H9 (cell line): ENCODE measurements around the gene CD151. TPM values are rescaled to one million over a fixed set of nuclear protein-coding genes. Genes with fewer than 3 reads are reported as not detected.

ENCODE experiments used
- DNase-seq: peaks from one replicate; pipeline ENCODE4 v3.0.0-alpha.2; 2017
- H2AFZ ChIP-seq: one replicate; pipeline ENCODE4 v1.6.1; 2013; ENCODE audit warnings: mild to moderate bottlenecking, low read length, control low read depth, moderate library complexity
- H2AK5ac ChIP-seq: 2 replicates; pipeline ENCODE4 v1.6.1; 2013; ENCODE audit warnings: low read length, control low read depth, mixed read lengths; ENCODE audit not compliant: insufficient read length
- H2BK120ac ChIP-seq: one replicate; pipeline ENCODE4 v1.6.1; 2013; ENCODE audit warnings: low read depth, mild to moderate bottlenecking, low read length, control low read depth, inconsistent platforms; ENCODE audit not compliant: poor library complexity, severe bottlenecking
- H2BK12ac ChIP-seq: 2 replicates; pipeline ENCODE4 v1.6.1; 2013; ENCODE audit warnings: low read length, control low read depth, mixed read lengths, low read depth; ENCODE audit not compliant: insufficient read length
- H2BK15ac ChIP-seq: 2 replicates; pipeline ENCODE4 v1.6.1; 2013; ENCODE audit warnings: low read depth, low read length, control low read depth
- H2BK20ac ChIP-seq: one replicate; pipeline ENCODE4 v1.6.1; 2013; ENCODE audit warnings: low read depth, mild to moderate bottlenecking, low read length, control low read depth, inconsistent platforms; ENCODE audit not compliant: poor library complexity, severe bottlenecking
- H2BK5ac ChIP-seq: 2 replicates; pipeline ENCODE4 v1.6.1; 2013; ENCODE audit warnings: low read length, control low read depth, mixed read lengths; ENCODE audit not compliant: insufficient read length
- H3K14ac ChIP-seq: 2 replicates; pipeline ENCODE4 v1.6.1; 2013; ENCODE audit warnings: low read length, control low read depth; ENCODE audit not compliant: insufficient read depth
- H3K18ac ChIP-seq: 2 replicates; pipeline ENCODE4 v1.6.1; 2013; ENCODE audit warnings: low read depth, mild to moderate bottlenecking, mixed read lengths, low read length, control low read depth; ENCODE audit not compliant: insufficient read length
- H3K23ac ChIP-seq: 2 replicates; pipeline ENCODE4 v1.6.1; 2013; ENCODE audit warnings: low read length, control low read depth, mixed read lengths, low read depth; ENCODE audit not compliant: insufficient read length
- H3K23me2 ChIP-seq: 2 replicates; pipeline ENCODE4 v1.6.1; 2013; ENCODE audit warnings: low read depth, mild to moderate bottlenecking, mixed read lengths, low read length, control low read depth; ENCODE audit not compliant: insufficient read length, poor library complexity, severe bottlenecking
- H3K27ac ChIP-seq: 2 replicates; pipeline ENCODE4 v1.5.1; 2013; ENCODE audit warnings: low read length, control low read depth, mixed read lengths, low read depth; ENCODE audit not compliant: insufficient read length
- H3K27me3 ChIP-seq: 2 replicates; pipeline ENCODE4 v1.6.1; 2013; ENCODE audit warnings: low read length, control low read depth, inconsistent platforms; ENCODE audit not compliant: insufficient read depth
- H3K4ac ChIP-seq: 2 replicates; pipeline ENCODE4 v1.6.1; 2013; ENCODE audit warnings: low read depth, mild to moderate bottlenecking, control low read depth, inconsistent platforms, low read length, moderate library complexity
- H3K4me1 ChIP-seq: 2 replicates; pipeline ENCODE4 v1.6.1; 2013; ENCODE audit warnings: low read length, control low read depth, inconsistent platforms; ENCODE audit not compliant: insufficient read depth
- H3K4me2 ChIP-seq: 2 replicates; pipeline ENCODE4 v1.6.1; 2013; ENCODE audit warnings: low read length, control low read depth, mixed read lengths; ENCODE audit not compliant: insufficient read length, insufficient read depth
- H3K56ac ChIP-seq: 2 replicates; pipeline ENCODE4 v1.6.1; 2013; ENCODE audit warnings: low read depth, mild to moderate bottlenecking, mixed read lengths, low read length, control low read depth; ENCODE audit not compliant: insufficient read length
- H3K79me1 ChIP-seq: 2 replicates; pipeline ENCODE4 v1.6.1; 2013; ENCODE audit warnings: low read depth, mild to moderate bottlenecking, moderate library complexity, low read length, control low read depth, inconsistent platforms; ENCODE audit not compliant: insufficient read depth, poor library complexity, severe bottlenecking
- H3K79me2 ChIP-seq: 2 replicates; pipeline ENCODE4 v1.6.1; 2013; ENCODE audit warnings: low read length, control low read depth, inconsistent platforms; ENCODE audit not compliant: insufficient read depth
- H3K9ac ChIP-seq: 2 replicates; pipeline ENCODE4 v1.6.1; 2013; ENCODE audit warnings: low read length, control low read depth, mixed read lengths; ENCODE audit not compliant: insufficient read length; ENCODE audit errors: extremely low read depth
- H3K9me3 ChIP-seq: one replicate; pipeline ENCODE4 v1.6.1; 2013; ENCODE audit warnings: low read depth, low read length, inconsistent platforms; ENCODE audit not compliant: control insufficient read depth
- H3T11ph ChIP-seq: one replicate; pipeline ENCODE4 v1.6.1; 2013; ENCODE audit warnings: mild to moderate bottlenecking, low read length, control low read depth, inconsistent platforms
- H4K20me1 ChIP-seq: one replicate; pipeline ENCODE4 v1.6.1; 2013; ENCODE audit not compliant: control insufficient read depth, insufficient read length, insufficient read depth
- H4K5ac ChIP-seq: 2 replicates; pipeline ENCODE4 v1.6.1; 2013; ENCODE audit warnings: low read depth, mild to moderate bottlenecking, mixed read lengths, low read length, control low read depth; ENCODE audit not compliant: insufficient read length
- H4K8ac ChIP-seq: replicated peaks from 2 replicates; pipeline ENCODE4 v1.6.1; 2013; ENCODE audit warnings: low read length, control low read depth, mixed read lengths, low read depth; ENCODE audit not compliant: insufficient read length
- H4K91ac ChIP-seq: 2 replicates; pipeline ENCODE4 v1.6.1; 2013; ENCODE audit warnings: low read depth, mild to moderate bottlenecking, moderate library complexity, mixed read lengths, low read length, control low read depth; ENCODE audit not compliant: insufficient read length
- H3K27ac Mint-ChIP-seq, 3 experiments: 2 replicates in 2 of 3; 3 replicates in 1 of 3; pipeline ENCODE4 v1.8.0; 2020 to 2021; ENCODE audit warnings: mixed read lengths in 3 of 3, mild to moderate bottlenecking in 1 of 3, moderate library complexity in 1 of 3
- H3K27me3 Mint-ChIP-seq: 2 replicates; pipeline ENCODE4 v1.8.0; 2021; ENCODE audit warnings: low read depth, mild to moderate bottlenecking, moderate library complexity, mixed read lengths
- H3K36me3 Mint-ChIP-seq, 3 experiments: 2 replicates in 2 of 3; 3 replicates in 1 of 3; pipeline ENCODE4 v1.8.0; 2020 to 2021; ENCODE audit warnings: low read depth in 3 of 3, mixed read lengths in 3 of 3; ENCODE audit not compliant: insufficient read depth in 1 of 3
- H3K4me1 Mint-ChIP-seq, 2 experiments: 2 replicates each; pipeline ENCODE4 v1.8.0; 2020; ENCODE audit warnings: mixed read lengths in 2 of 2
- H3K4me3 Mint-ChIP-seq, 2 experiments: 2 replicates in 1 of 2; 3 replicates in 1 of 2; pipeline ENCODE4 v1.8.0; 2020 to 2021; ENCODE audit warnings: mild to moderate bottlenecking in 2 of 2, mixed read lengths in 2 of 2, moderate library complexity in 1 of 2
- H3K9me3 Mint-ChIP-seq, 2 experiments: 2 replicates in 1 of 2; 3 replicates in 1 of 2; pipeline ENCODE4 v1.8.0; 2020; ENCODE audit warnings: mild to moderate bottlenecking in 2 of 2, mixed read lengths in 2 of 2, moderate library complexity in 1 of 2
- CTCF ChIP-seq: fragments of 200-600 bp; sonication (generic); conservative IDR thresholded peaks from 3 replicates; pipeline ENCODE4 v1.8.0; 2021; ENCODE audit warnings: antibody characterized with exemption, mild to moderate bottlenecking
- WGBS: extraction: QIAGEN DNeasy Blood & Tissue Kit; methylation state at CpG from one replicate; pipeline ENCODE4 v1.1.7; 2013; ENCODE audit warnings: missing lambda C conversion rate, low lambda C conversion rate, mixed read lengths; ENCODE audit not compliant: insufficient read length; ENCODE audit errors: extremely low coverage; 5-methylcytosine and 5-hydroxymethylcytosine counted together
- total RNA-seq: library from RNA; stranded (reverse); gene quantifications from 2 replicates; pipeline ENCODE4 v1.2.1, GENCODE V29; 2021

Gene CD151
- total RNA-seq, 1 experiment from 2014 or later, result 138 TPM

- Histone ChIP-seq H3K79me2 (no peaks in the 10 kb centered on the region), H3K4me2 (no peak overlapping the region), H3K9ac (no peak overlapping the region), H2BK5ac (no peak overlapping the region), H4K20me1 (no peaks in the 10 kb centered on the region), H3K79me1 (no peaks in the 10 kb centered on the region), H3K18ac (no peak overlapping the region), H2AK5ac (no peak overlapping the region), H2BK20ac (no peak overlapping the region), H3K56ac (no peak overlapping the region), H3K27ac (no peak overlapping the region), H2BK15ac (no peak overlapping the region), H4K5ac (no peak overlapping the region), H3K14ac (no peak overlapping the region), H3K4me1 (no peaks in the 10 kb centered on the region; the same call in 1 of the 2 replicates), H2BK120ac (no peak overlapping the region), H3K23ac (no peak overlapping the region), H3K4ac (no peak overlapping the region), H4K8ac (no peak overlapping the region), H2BK12ac (no peak overlapping the region), H3T11ph (no peak overlapping the region), H4K91ac (no peak overlapping the region), H2AFZ (no peak overlapping the region), H3K9me3 (no peaks in the 10 kb centered on the region), H3K27me3 (no peaks in the 10 kb centered on the region; the same call in 1 of the 2 replicates), H3K23me2 (peaks cover 22% of the 10 kb centered on the region)
- no peak for DNase-seq
- H3K27ac Mint-ChIP-seq, result no peak overlapping the region
- H3K4me3 Mint-ChIP-seq, result peak overlapping the region in 1 of 2 experiments; percentile 51; a peak in 2 of 5 replicates
- H3K4me1 Mint-ChIP-seq, result peaks cover 23 to 33% of the 10 kb centered on the region in 2 experiments
- H3K27me3 Mint-ChIP-seq, result peaks cover 18% of the 10 kb centered on the region
- no peak for TF ChIP-seq CTCF
- H3K9me3 Mint-ChIP-seq, result no peaks in the 10 kb centered on the region; a peak in 1 of 5 replicates
- H3K36me3 Mint-ChIP-seq, result peaks cover 0 to 26% (median 13%) of the 10 kb centered on the region in 3 experiments
- WGBS, result no CpG with 5 or more reads among the region's 11 CpGs
Observed at GRCh38 chr11:824942-825341, 7.8 kb upstream of the CD151 start.
